Right hindlimb (tissue), 1 donor: ENCODE data around the gene TARP.
A peak's percentile ranks its signal among the peaks of the same experiment; 100 is the strongest.

ENCODE experiments used
- DNase-seq: peaks from one replicate; pipeline ENCODE4 v3.0.0-alpha.2; 2018

TARP gene

GRCh38 chr7:38273286-38273995 lies at the start of gene TARP:
Gene TARP, minus strand, starts transcription at chr7:38273636.
- DNase-seq: no peak

GRCh38 chr7:38323156-38323555 lies 49.7 kb upstream of the TARP start:
- DNase-seq: no peak

- no peak for DNase-seq
Observed at GRCh38 chr7:38322461-38322860, 49.0 kb upstream of the TARP start.

GRCh38 chr7:38321967-38322366 lies 48.5 kb upstream of the TARP start:
- no peak for DNase-seq

- DNase-seq: no peak
Observed at GRCh38 chr7:38321515-38321944, 48.1 kb upstream of the TARP start.

GRCh38 chr7:38321050-38321449 lies 47.6 kb upstream of the TARP start:
- DNase-seq: no peak

- no peak for DNase-seq
Observed at GRCh38 chr7:38319873-38320272, 46.4 kb upstream of the TARP start.

GRCh38 chr7:38318803-38319416 lies 45.5 kb upstream of the TARP start:
- peak; percentile 72 for DNase-seq

- no peak for DNase-seq
Observed at GRCh38 chr7:38318241-38318640, 44.8 kb upstream of the TARP start.

- DNase-seq: no peak
Observed at GRCh38 chr7:38317515-38317914, 44.1 kb upstream of the TARP start.

GRCh38 chr7:38316733-38317360 lies 43.4 kb upstream of the TARP start:
- DNase-seq: no peak

GRCh38 chr7:38315410-38315809 lies 42.0 kb upstream of the TARP start:
- DNase-seq: no peak

- DNase-seq: no peak
Observed at GRCh38 chr7:38312821-38313220, 39.4 kb upstream of the TARP start.

- peak; percentile 61 for DNase-seq
Observed at GRCh38 chr7:38311329-38311937, 38.0 kb upstream of the TARP start.

GRCh38 chr7:38310591-38311101 lies 37.2 kb upstream of the TARP start:
- DNase-seq: peak; percentile 51

- no peak for DNase-seq
Observed at GRCh38 chr7:38309555-38309954, 36.1 kb upstream of the TARP start.

- no peak for DNase-seq
Observed at GRCh38 chr7:38308140-38308539, 34.7 kb upstream of the TARP start.

- DNase-seq: no peak
Observed at GRCh38 chr7:38307640-38308039, 34.2 kb upstream of the TARP start.

- no peak for DNase-seq
Observed at GRCh38 chr7:38306914-38307313, 33.5 kb upstream of the TARP start.

GRCh38 chr7:38306171-38306570 lies 32.7 kb upstream of the TARP start:
- no peak for DNase-seq

- DNase-seq: no peak
Observed at GRCh38 chr7:38303866-38304265, 30.4 kb upstream of the TARP start.

GRCh38 chr7:38300175-38300574 lies 26.7 kb upstream of the TARP start:
- no peak for DNase-seq

- no peak for DNase-seq
Observed at GRCh38 chr7:38299275-38299931, 26.0 kb upstream of the TARP start.
